Neural progenitor cell (in vitro differentiated cells): Measurements from ENCODE around the gene ZMYM5. TPM values are rescaled to one million over a fixed set of nuclear protein-coding genes. Genes with fewer than 3 reads are reported as not detected.

Experiments used
- DNase-seq: peaks from one replicate; pipeline ENCODE4 v3.0.0-alpha.2; 2016; ENCODE audit warnings: low spot score
- H2AFZ ChIP-seq: fragments of 200-600 bp; sonication (generic); replicated peaks from 2 replicates; pipeline ENCODE4 v1.6.1; 2016; ENCODE audit warnings: antibody characterized with exemption
- H3F3A ChIP-seq: fragments of 200-600 bp; sonication (generic); 2 replicates; pipeline ENCODE4 v1.6.1; 2016; ENCODE audit warnings: antibody characterized with exemption, low read depth
- H3K27ac ChIP-seq: fragments of 200-600 bp; sonication (generic); 2 replicates; pipeline ENCODE4 v1.5.1; 2016; ENCODE audit warnings: mild to moderate bottlenecking
- H3K27me3 ChIP-seq: fragments of 200-600 bp; sonication (generic); 2 replicates; pipeline ENCODE4 v1.6.1; 2016; ENCODE audit warnings: mild to moderate bottlenecking, moderate library complexity
- H3K36me3 ChIP-seq: fragments of 200-600 bp; sonication (generic); 2 replicates; pipeline ENCODE4 v1.5.1; 2016
- H3K4me1 ChIP-seq: fragments of 200-600 bp; sonication (generic); 2 replicates; pipeline ENCODE4 v1.6.1; 2016; ENCODE audit warnings: mixed run types
- H3K4me2 ChIP-seq: fragments of 200-600 bp; sonication (generic); 2 replicates; pipeline ENCODE4 v1.6.1; 2016
- H3K4me3 ChIP-seq: fragments of 200-600 bp; sonication (generic); 2 replicates; pipeline ENCODE4 v1.5.1; 2016
- H3K79me2 ChIP-seq: fragments of 200-600 bp; sonication (generic); 2 replicates; pipeline ENCODE4 v1.6.1; 2016; ENCODE audit warnings: low read depth
- H3K9ac ChIP-seq: fragments of 200-600 bp; sonication (generic); 2 replicates; pipeline ENCODE4 v1.6.1; 2016
- H3K9me3 ChIP-seq: fragments of 200-600 bp; sonication (generic); 2 replicates; pipeline ENCODE4 v1.5.1; 2016; ENCODE audit warnings: low read depth
- H4K20me1 ChIP-seq: fragments of 200-600 bp; sonication (generic); 2 replicates; pipeline ENCODE4 v1.6.1; 2016; ENCODE audit warnings: low read depth
- H3K27ac Mint-ChIP-seq: 3 replicates; pipeline ENCODE4 v1.8.0; 2021; ENCODE audit warnings: mixed read lengths
- H3K27me3 Mint-ChIP-seq: 2 replicates; pipeline ENCODE4 v1.8.0; 2022; ENCODE audit warnings: low read depth, mild to moderate bottlenecking, inconsistent platforms, moderate library complexity, mixed read lengths; ENCODE audit not compliant: insufficient read depth
- H3K36me3 Mint-ChIP-seq: 3 replicates; pipeline ENCODE4 v1.8.0; 2021; ENCODE audit warnings: mixed read lengths
- H3K4me1 Mint-ChIP-seq: 3 replicates; pipeline ENCODE4 v1.8.0; 2021; ENCODE audit warnings: mixed read lengths
- H3K4me3 Mint-ChIP-seq: 3 replicates; pipeline ENCODE4 v1.8.0; 2021; ENCODE audit warnings: mild to moderate bottlenecking, moderate library complexity, mixed read lengths
- H3K9me3 Mint-ChIP-seq: 3 replicates; pipeline ENCODE4 v1.8.0; 2020; ENCODE audit warnings: mixed read lengths
- CTCF ChIP-seq: fragments of 200-600 bp; sonication (generic); IDR thresholded peaks from 2 replicates; pipeline ENCODE4 v1.5.1; 2017; ENCODE audit warnings: antibody characterized with exemption, mild to moderate bottlenecking
- EZH2 ChIP-seq: fragments of 200-600 bp; sonication (generic); IDR thresholded peaks from 2 replicates; pipeline ENCODE4 v1.6.1; 2017; ENCODE audit warnings: antibody characterized with exemption, mild to moderate bottlenecking, moderate library complexity
- EZH2phosphoT487 ChIP-seq: fragments of 200-600 bp; sonication (generic); IDR thresholded peaks from 2 replicates; pipeline ENCODE4 v1.6.1; 2017; ENCODE audit warnings: antibody characterized with exemption
- total RNA-seq: library from RNA; depleted of rRNA; stranded (reverse); fragments of >200 nt; gene quantifications from 2 replicates; pipeline ENCODE4 v1.2.3, GENCODE V29; 2015; ENCODE audit warnings: low replicate concordance

ZMYM5 gene
- total RNA-seq, 1 donor from 2014 or later = 22.1 TPM

DNA sequence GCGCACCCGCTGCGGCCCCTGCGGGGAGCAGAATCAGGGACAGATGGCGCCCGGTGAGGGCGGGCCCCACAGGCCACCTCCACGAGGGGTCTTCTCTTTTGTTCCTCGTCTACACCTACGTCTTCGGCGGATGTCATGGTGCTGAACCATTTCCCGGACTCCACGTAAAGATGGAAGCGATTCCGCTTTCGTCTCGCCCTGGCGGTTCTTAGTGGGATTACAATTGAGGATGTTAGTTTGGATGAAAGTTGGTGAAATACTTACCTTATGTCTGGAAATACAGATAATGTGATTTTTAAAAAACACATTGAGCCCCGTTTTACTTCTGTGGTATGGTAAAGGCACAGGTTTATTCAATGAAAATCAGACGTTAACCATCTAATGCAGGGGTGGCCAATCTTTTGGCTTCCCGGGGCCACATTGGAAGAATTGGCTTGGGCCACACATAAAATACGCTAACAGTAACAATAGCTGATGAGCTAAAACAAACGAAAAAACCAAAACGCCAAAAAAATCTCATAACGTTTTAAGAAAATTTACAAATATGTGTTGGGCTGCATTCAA lies 1.4 kb upstream of the ZMYM5 start:
- Histone ChIP-seq H3K27ac (no peak overlapping the region), H3K36me3 (no peaks in the 10 kb centered on the region), H3K79me2 (peaks cover 30% of the 10 kb centered on the region), H3K9me3 (no peaks in the 10 kb centered on the region), H3K27me3 (no peaks in the 10 kb centered on the region), H3K9ac (no peak overlapping the region), H2AFZ (no peak overlapping the region), H4K20me1 (peaks cover 15% of the 10 kb centered on the region), H3K4me2 (peak overlapping the region; percentile 71), H3F3A (peaks cover 21% of the 10 kb centered on the region), H3K4me1 (peaks cover 13% of the 10 kb centered on the region), H3K4me3 (peak overlapping the region; percentile 81)
- Mint-ChIP-seq H3K36me3 (peaks cover 7% of the 10 kb centered on the region), H3K4me1 (peaks cover 22% of the 10 kb centered on the region), H3K4me3 (peak overlapping the region; percentile 89), H3K9me3 (peaks cover 4% of the 10 kb centered on the region), H3K27me3 (no peaks in the 10 kb centered on the region), H3K27ac (peak overlapping the region; percentile 94)
- TF ChIP-seq EZH2phosphoT487 = no peak
- TF ChIP-seq EZH2 = no peak
- TF ChIP-seq CTCF = peak; percentile 55
- DNase-seq = peak; percentile 64

- Histone ChIP-seq H2AFZ (no peak overlapping the region), H3K4me3 (peak overlapping the region; percentile 81), H3K27me3 (no peaks in the 10 kb centered on the region), H3K27ac (peak overlapping the region; percentile 75), H4K20me1 (peaks cover 15% of the 10 kb centered on the region), H3K9ac (no peak overlapping the region), H3F3A (peaks cover 21% of the 10 kb centered on the region), H3K4me2 (peak overlapping the region; percentile 71), H3K36me3 (no peaks in the 10 kb centered on the region), H3K4me1 (peaks cover 13% of the 10 kb centered on the region), H3K9me3 (no peaks in the 10 kb centered on the region), H3K79me2 (peaks cover 35% of the 10 kb centered on the region)
- Mint-ChIP-seq H3K4me3 (peak overlapping the region; percentile 89), H3K9me3 (peaks cover 4% of the 10 kb centered on the region), H3K27ac (no peak overlapping the region), H3K27me3 (no peaks in the 10 kb centered on the region), H3K36me3 (peaks cover 10% of the 10 kb centered on the region), H3K4me1 (peaks cover 22% of the 10 kb centered on the region)
- DNase-seq = peak; percentile 60
- TF ChIP-seq EZH2 (no peak), CTCF (no peak), EZH2phosphoT487 (no peak)
Observed at GRCh38 chr13:19864024-19864745, 736 bp upstream of the ZMYM5 start.

DNA sequence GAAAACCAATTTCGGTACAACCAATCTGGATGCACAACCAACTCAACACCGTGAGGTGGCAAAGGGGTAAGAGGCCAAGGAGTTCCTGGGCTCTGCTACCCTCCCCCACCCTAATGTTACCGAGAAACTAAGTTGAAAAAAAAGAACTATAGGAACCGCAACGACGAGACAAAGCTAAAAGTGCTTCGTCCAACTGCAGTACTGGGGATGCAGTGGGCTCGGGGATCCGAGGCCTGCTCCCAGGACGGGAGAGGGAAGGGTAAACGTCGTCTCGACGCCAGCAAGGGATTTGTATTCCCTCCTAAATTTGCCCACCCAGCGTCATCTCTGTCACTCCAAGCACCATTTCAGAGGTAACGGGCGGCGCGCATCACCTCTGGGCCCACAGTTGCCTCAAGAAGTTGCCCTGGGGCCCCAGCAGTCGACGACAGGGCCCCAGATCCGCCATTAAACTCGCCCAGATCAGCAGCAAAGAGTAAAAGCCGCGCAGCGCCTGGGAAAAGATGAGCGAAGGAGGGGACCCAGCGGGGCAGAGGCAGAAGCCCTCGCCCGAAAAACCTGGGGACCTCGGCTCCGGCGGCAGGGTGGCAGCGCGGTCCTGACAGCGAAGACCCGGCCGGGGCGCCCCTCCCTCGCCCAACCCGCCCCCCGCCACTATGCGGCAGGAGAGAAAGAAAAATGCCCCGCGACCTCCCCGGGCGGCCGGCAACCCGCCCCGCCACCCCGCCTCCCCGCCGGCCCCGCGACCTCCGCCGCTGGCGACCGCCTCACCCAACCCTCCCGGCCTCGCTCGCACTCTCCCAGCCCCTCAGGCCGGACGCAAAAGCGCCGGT lies 752 bp downstream of the ZMYM5 start:
- H3F3A ChIP-seq = peaks cover 21% of the 10 kb centered on the region
- H3K27ac Mint-ChIP-seq = peak overlapping the region; percentile 98
- TF ChIP-seq EZH2phosphoT487 (no peak), EZH2 (no peak), CTCF (no peak)
- peak overlapping the region; percentile 86 for H2AFZ ChIP-seq
- no peaks in the 10 kb centered on the region for H3K9me3 ChIP-seq
- H3K4me1 ChIP-seq = peaks cover 13% of the 10 kb centered on the region
- peaks cover 19% of the 10 kb centered on the region for H3K36me3 Mint-ChIP-seq
- H3K27me3 ChIP-seq = no peaks in the 10 kb centered on the region
- H4K20me1 ChIP-seq = peaks cover 15% of the 10 kb centered on the region
- peak; percentile 66 for DNase-seq
- no peaks in the 10 kb centered on the region for H3K36me3 ChIP-seq
- H3K9ac ChIP-seq = peak overlapping the region; percentile 45
- peak overlapping the region; percentile 97 for H3K4me3 Mint-ChIP-seq
- peak overlapping the region; percentile 93 for H3K4me2 ChIP-seq
- peaks cover 50% of the 10 kb centered on the region for H3K79me2 ChIP-seq
- H3K9me3 Mint-ChIP-seq = peaks cover 6% of the 10 kb centered on the region
- H3K27ac ChIP-seq = peak overlapping the region; percentile 91
- peaks cover 22% of the 10 kb centered on the region for H3K4me1 Mint-ChIP-seq
- H3K4me3 ChIP-seq = peak overlapping the region; percentile 81
- H3K27me3 Mint-ChIP-seq = no peaks in the 10 kb centered on the region
